Stromal cell of bone marrow (primary cell): Measurements from ENCODE around the gene C1QTNF1.

Source experiments
- DNase-seq: peaks from one replicate; pipeline ENCODE4 v3.0.0-alpha.2; 2012; ENCODE audit warnings: low read depth

The C1QTNF1 gene

GRCh38 chr17:79041723-79042420 is 17.9 kb downstream of the C1QTNF1 start:
- no peak for DNase-seq

DNA sequence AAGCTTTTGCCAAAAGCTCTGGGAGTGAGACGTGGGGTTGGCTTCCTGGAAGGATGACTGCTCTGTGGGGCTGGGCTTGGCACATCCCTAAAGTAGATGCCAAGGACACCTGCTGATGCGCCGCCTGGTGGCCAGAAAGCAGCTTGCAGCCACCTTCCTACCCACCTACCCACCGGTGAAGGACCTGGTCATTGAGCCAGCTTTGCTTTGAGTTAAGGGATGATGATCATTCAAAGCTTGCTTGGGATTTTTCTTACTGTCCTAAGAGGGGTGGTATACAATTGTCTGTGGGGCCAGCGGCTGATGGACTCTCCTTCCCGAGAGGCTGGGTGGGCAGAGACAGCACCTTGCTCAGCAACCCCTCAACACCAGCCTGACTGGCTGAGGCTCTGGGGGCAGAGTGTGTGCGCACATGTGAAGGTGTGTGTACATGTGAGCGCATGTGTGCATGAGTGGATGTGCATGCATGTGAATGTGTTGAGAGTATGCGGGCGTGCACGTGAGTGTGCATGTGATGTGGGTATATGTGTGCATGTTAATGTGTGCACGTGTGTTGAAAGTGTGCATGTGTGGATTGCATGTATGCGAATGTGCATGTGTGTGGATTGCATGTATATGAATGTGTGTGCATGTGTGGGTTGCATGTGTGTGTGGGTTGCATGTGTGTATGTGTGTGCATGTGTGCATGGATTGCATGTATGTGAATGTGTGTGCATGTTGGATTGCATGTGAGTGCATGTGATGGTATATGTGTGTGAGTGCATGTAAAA is 18.6 kb downstream of the C1QTNF1 start:
- no peak for DNase-seq

DNA sequence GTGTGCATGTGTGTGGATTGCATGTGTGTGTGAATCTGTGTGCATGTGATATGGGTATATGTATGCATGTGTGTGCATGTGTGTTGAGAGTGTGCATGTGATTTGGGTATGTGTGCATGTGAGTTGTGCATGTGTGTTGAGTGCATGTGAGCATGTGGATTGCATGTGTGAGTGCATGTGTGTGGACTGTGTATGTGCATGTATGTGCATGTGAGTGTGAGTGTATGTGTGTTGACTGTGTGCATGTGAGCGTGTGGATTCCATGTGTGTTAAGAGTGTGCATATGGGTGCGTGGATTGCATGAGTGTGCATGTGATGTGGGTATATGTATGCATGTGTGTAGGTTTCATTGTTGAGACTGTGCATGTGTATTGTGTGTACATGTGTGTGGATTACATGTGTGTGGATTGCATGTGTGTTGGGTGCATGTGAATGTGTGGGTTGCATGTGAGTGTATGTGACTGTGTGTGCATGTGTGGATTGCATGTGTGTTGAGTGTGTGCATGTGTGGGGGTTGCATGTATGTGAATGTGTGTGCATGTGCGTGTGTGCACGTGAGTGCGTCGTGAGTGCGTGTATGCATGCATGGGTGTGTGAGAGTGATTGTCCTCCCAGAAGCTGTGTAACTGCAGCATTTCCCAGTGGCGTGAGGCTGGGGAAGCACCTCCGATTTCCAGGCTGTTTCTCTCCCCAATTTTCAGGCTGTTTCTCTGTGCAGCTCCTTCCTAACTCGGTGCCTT is 19.4 kb downstream of the C1QTNF1 start:
- no peak for DNase-seq

GRCh38 chr17:79043931-79044320 is 20.0 kb downstream of the C1QTNF1 start:
- no peak for DNase-seq

- DNase-seq, result no peak
Measured at GRCh38 chr17:79044462-79044861, 20.5 kb downstream of the C1QTNF1 start.

DNA sequence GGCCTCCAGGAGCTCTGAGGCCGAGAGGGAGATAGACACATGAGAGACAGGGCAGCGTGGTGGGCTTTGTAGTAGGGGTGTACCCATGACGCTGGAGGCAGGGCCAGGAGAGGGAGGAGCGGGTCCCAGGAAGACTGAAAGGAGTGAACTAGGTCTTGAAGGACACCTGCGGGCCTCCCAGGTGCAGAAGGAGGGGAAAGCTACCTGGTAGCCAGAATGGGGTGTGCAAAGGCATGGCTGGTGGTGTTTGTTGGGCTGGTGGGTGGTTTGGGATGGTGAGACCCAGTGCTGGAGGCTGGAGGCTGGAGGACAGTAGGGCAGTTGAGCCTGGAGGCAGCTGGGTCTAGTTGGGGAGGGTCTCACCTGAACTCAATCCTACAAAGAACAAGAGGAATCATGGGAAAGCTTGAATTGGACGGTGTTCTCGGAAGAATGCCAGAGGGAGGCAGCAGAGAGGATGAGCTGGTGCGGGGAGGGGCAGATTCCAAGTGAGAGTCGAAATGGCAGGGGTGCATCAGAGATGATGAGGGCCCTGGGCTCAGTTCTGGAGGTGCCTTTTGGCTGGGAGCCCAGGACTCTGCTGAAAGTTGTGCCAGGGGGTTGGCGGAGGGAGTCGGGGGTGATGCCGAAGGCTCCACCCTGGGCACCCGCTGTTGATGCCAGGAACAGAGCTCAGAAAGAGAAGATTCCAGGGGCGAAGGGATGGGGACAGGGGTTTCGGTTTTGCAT is 21.2 kb downstream of the C1QTNF1 start:
- DNase-seq, result no peak

DNA sequence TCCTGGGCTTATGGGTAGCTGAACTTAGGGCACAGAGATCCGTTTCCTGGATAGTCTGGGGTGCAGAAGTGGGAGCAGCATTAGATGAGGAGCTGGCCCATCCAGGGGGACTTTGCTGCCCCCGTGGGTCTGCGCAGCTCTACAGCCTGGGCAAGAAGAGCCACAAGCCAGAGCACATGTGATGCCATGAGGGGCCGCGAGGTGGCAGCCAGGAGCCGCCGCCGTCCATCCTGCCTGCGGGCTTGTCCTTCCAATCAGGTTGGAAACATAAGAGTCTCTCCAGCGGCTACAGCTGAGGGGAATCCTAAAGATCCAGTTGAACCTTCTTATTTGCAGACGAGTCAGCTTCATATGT is 21.9 kb downstream of the C1QTNF1 start:
- DNase-seq, result no peak

GRCh38 chr17:79046197-79046915 is 22.4 kb downstream of the C1QTNF1 start:
- no peak for DNase-seq

DNA sequence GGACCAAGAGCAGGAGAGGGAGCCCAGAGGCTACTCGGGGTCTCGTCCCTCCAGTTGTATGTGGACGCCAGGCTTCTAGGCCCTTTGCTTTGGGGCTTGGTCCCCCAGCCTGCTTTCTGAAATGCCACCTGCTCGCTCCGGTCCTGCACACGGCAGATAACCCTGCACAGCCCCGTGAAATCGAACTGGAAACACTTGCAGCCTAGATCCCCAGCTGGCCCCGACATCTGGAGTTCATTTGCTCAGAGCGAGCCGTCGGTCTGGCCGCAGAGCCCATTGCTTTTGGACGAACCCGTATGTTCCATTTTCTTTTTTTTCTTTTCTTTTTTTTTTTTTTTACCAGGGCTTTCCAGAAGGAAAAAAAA is 22.9 kb downstream of the C1QTNF1 start:
- no peak for DNase-seq

GRCh38 chr17:79047291-79047920 is 23.4 kb downstream of the C1QTNF1 start:
- DNase-seq, result no peak

GRCh38 chr17:79047923-79048825 is 24.2 kb downstream of the C1QTNF1 start:
- DNase-seq, result no peak

DNA sequence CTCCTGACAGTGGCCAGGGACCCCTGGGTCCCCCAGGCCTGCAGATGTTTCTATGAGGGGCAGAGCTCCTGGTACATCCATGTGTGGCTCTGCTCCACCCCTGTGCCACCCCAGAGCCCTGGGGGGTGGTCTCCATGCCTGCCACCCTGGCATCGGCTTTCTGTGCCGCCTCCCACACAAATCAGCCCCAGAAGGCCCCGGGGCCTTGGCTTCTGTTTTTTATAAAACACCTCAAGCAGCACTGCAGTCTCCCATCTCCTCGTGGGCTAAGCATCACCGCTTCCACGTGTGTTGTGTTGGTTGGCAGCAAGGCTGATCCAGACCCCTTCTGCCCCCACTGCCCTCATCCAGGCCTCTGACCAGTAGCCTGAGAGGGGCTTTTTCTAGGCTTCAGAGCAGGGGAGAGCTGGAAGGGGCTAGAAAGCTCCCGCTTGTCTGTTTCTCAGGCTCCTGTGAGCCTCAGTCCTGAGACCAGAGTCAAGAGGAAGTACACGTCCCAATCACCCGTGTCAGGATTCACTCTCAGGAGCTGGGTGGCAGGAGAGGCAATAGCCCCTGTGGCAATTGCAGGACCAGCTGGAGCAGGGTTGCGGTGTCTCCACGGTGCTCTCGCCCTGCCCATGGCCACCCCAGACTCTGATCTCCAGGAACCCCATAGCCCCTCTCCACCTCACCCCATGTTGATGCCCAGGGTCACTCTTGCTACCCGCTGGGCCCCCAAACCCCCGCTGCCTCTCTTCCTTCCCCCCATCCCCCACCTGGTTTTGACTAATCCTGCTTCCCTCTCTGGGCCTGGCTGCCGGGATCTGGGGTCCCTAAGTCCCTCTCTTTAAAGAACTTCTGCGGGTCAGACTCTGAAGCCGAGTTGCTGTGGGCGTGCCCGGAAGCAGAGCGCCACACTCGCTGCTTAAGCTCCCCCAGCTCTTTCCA is 25.1 kb downstream of the C1QTNF1 start:
- no peak for DNase-seq

- DNase-seq, result no peak
Measured at GRCh38 chr17:79049821-79050220, 25.9 kb downstream of the C1QTNF1 start.

DNA sequence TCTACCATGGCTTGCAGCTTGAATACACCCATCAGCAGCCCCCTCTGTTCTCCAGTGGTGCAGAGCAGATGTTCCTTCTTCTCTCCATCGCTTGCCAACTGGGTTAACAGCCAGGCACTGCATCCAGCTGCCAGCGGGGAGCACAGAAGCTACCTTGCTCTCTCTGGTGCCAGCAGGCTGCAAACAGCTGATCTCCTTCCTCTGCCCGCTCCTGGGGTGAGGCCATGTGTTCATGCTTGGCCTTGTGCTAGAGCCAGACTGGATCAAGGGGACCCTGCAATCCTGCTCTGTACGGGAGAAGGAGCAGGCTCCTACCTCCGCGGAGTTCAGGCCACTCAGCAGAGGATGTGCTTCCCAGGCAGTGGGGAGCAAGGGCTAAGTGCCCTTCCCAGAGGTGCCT is 26.6 kb downstream of the C1QTNF1 start:
- DNase-seq, result no peak

DNA sequence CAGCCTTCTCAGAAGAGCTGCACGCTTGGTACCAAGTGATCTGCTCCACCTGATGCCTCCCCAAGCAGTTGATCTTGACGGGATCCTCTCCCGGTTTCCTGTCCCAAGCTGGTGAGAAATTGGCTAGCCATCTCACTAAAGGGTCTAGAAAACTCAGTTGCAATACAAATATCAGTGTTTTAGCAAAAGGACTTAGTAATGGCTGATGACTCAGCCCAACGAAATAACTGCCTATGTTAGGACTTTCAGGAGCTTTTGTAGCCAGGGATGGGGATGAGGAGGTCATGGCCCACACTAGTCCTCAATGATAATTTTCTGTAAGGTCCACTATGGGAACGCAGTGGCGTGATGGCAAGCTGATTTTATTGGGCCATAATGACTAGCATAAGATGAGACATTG is 27.3 kb downstream of the C1QTNF1 start:
- DNase-seq, result no peak

DNA sequence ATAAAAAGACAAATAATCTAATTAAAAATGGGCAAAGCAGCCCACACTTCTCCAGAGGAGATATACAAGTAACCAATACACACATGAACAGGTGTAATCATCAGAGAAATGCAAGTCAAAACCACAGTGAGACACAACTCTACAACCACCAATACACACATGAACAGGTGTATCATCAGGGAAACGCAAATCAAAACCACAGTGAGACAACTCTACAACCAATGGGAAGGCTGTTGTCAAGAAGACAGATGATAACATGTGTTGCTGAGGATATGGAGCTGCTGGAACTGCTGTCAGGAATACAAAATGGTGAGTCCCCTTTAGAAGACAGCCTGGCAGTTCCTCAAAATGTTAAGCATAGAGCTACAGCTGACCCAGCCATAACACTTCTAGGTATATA is 28.2 kb downstream of the C1QTNF1 start:
- no peak for DNase-seq

DNA sequence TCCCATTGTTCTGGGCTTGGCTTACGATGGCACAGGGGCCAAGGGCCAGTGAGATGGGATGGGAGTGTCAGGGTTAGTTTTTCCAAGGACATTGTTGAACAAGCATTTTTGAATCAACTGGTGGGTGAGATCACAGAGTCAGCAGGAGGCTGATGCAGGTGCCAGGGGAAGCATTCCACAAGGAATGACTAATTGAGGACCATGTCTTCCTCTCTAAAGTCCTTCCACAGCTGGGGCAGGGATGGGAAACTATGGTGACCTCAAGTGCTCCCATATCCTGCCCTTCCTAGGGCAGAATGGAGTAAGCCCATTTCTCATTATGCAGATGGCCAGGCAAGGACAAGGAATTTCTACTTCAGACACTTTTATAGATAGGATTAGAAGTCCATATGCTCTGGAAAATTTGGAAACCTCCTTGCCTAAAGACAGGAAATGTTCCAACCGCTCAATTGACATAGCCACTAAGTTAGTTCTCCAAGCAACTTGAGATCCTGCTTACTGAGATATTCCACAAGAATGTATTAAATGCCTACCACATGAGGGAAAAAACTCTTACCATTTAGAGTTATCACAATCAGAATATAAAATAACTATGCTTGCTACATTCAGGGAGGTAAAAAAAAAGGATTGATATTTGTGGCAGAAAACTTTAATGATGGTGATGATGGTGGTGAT is 29.4 kb downstream of the C1QTNF1 start:
- no peak for DNase-seq

DNA sequence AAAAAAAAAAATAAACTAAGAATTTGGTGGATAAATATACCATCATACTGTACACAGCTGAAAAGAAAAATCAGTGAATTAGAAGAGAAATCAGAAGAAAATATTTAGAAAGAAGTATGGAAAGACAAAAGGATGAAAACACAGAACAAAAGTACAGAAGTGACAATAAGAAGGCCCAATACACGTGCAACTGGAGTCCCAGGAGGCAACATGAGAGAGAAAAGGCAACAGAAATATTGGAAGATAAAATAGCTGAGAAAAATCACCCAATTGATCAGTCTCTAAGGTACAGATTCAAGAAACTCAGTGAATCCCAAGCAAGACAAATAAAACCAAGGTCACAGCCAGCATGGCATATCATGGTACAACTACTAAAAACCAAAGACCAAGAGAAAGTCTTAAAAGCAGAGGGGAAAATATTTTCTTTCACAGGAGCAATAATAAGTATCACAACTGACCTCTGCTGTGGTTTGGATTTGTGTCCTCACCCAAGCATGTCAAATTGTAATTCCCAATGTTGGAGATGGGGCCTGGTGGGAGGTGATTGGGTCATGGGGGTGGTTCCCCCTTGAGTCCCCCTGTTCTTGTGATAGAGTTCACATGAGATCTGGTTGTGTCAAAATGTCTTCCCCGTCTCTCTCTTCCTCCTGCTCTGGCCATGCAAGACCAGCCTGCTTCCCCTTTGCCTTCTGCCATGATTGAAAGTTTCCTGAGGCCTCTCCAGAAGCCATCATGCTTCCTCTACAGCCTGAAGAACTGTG is 30.4 kb downstream of the C1QTNF1 start:
- no peak for DNase-seq
